GM23338 (cell line): ENCODE measurements around the gene PLCL1. TPM values are rescaled to one million over a fixed set of nuclear protein-coding genes. Genes with fewer than 3 reads are reported as not detected.

ENCODE experiments used
- ATAC-seq: fragments of 200-7000 bp; cut with Tn5 transposase; 3 replicates; pipeline ENCODE4 v1.9.1; 2020
- DNase-seq: peaks from one replicate; pipeline ENCODE4 v3.0.0-alpha.2; 2015; ENCODE audit warnings: low spot score
- H2AFZ ChIP-seq: fragments of 200-600 bp; sonication (generic); 2 replicates; pipeline ENCODE4 v1.8.0; 2016; ENCODE audit warnings: antibody characterized with exemption, mild to moderate bottlenecking, moderate library complexity
- H3F3A ChIP-seq: fragments of 200-600 bp; sonication (generic); replicated peaks from 2 replicates; pipeline ENCODE4 v1.8.0; 2017; ENCODE audit warnings: antibody characterized with exemption, mixed run types, low read depth
- H3K27ac ChIP-seq: fragments of 200-600 bp; sonication (generic); 2 replicates; pipeline ENCODE4 v1.6.1; 2016; ENCODE audit warnings: low read depth
- H3K27me3 ChIP-seq: fragments of 200-600 bp; sonication (generic); 2 replicates; pipeline ENCODE4 v1.8.0; 2016; ENCODE audit warnings: mild to moderate bottlenecking, mixed run types, moderate library complexity; ENCODE audit not compliant: insufficient read depth
- H3K36me3 ChIP-seq: fragments of 200-600 bp; sonication (generic); 2 replicates; pipeline ENCODE4 v1.8.0; 2016; ENCODE audit warnings: mild to moderate bottlenecking; ENCODE audit not compliant: insufficient read depth
- H3K4me1 ChIP-seq: fragments of 200-600 bp; sonication (generic); 2 replicates; pipeline ENCODE4 v1.8.0; 2016; ENCODE audit warnings: mild to moderate bottlenecking, moderate library complexity; ENCODE audit not compliant: insufficient read depth
- H3K4me2 ChIP-seq: fragments of 200-600 bp; sonication (generic); 2 replicates; pipeline ENCODE4 v1.7.1; 2017; ENCODE audit warnings: mixed run types
- H3K4me3 ChIP-seq: fragments of 200-600 bp; sonication (generic); 2 replicates; pipeline ENCODE4 v1.6.1; 2016; ENCODE audit warnings: mixed run types
- H3K79me2 ChIP-seq: fragments of 200-600 bp; sonication (generic); replicated peaks from 2 replicates; pipeline ENCODE4 v1.8.0; 2017; ENCODE audit warnings: mild to moderate bottlenecking; ENCODE audit not compliant: insufficient read depth
- H3K9me2 ChIP-seq: fragments of 200-600 bp; sonication (generic); 2 replicates; pipeline ENCODE4 v1.8.0; 2017; ENCODE audit not compliant: insufficient read depth
- H4K20me1 ChIP-seq: fragments of 200-600 bp; sonication (generic); replicated peaks from 2 replicates; pipeline ENCODE4 v1.8.0; 2017; ENCODE audit warnings: mild to moderate bottlenecking; ENCODE audit not compliant: insufficient read depth
- H3K27ac Mint-ChIP-seq: 2 replicates; pipeline ENCODE4 v1.8.0; 2020; ENCODE audit warnings: inconsistent platforms, mild to moderate bottlenecking, moderate library complexity, mixed read lengths
- H3K27me3 Mint-ChIP-seq: 3 replicates; pipeline ENCODE4 v1.8.0; 2022; ENCODE audit warnings: low read depth, mild to moderate bottlenecking, moderate library complexity, mixed read lengths, inconsistent platforms; ENCODE audit not compliant: insufficient read depth, poor library complexity
- H3K36me3 Mint-ChIP-seq: 3 replicates; pipeline ENCODE4 v1.8.0; 2021; ENCODE audit warnings: low read depth, mild to moderate bottlenecking, inconsistent platforms, moderate library complexity, mixed read lengths
- H3K4me1 Mint-ChIP-seq: 3 replicates; pipeline ENCODE4 v1.8.0; 2020; ENCODE audit warnings: mild to moderate bottlenecking, inconsistent platforms, mixed read lengths
- H3K4me3 Mint-ChIP-seq: 3 replicates; pipeline ENCODE4 v1.8.0; 2021; ENCODE audit warnings: moderate library complexity, mild to moderate bottlenecking, inconsistent platforms, mixed read lengths
- H3K9me3 Mint-ChIP-seq: 3 replicates; pipeline ENCODE4 v1.8.0; 2020; ENCODE audit warnings: moderate library complexity, mild to moderate bottlenecking, inconsistent platforms, mixed read lengths
- CREB1 ChIP-seq: fragments of 250-450 bp; sonication (Bioruptor Pico); IDR thresholded peaks from 2 replicates; pipeline ENCODE4 v1.5.0; 2020; ENCODE audit warnings: low read depth, mild to moderate bottlenecking, moderate library complexity
- ETS1 ChIP-seq: IDR thresholded peaks from 2 replicates; pipeline ENCODE4 v1.6.1; 2016; ENCODE audit warnings: antibody characterized with exemption
- EZH2 ChIP-seq: fragments of 200-600 bp; sonication (generic); IDR thresholded peaks from one replicate; pipeline ENCODE4 v1.8.0; 2017; ENCODE audit warnings: antibody characterized with exemption, mild to moderate bottlenecking, low read depth; ENCODE audit not compliant: unreplicated experiment
- EZH2phosphoT487 ChIP-seq: fragments of 200-600 bp; sonication (generic); IDR thresholded peaks from one replicate; pipeline ENCODE4 v1.8.1; 2018; ENCODE audit warnings: antibody characterized with exemption; ENCODE audit not compliant: unreplicated experiment
- JUNB ChIP-seq: IDR thresholded peaks from one replicate; pipeline ENCODE4 v1.6.1; 2016; ENCODE audit warnings: antibody characterized with exemption; ENCODE audit not compliant: unreplicated experiment
- NANOG ChIP-seq: IDR thresholded peaks from 2 replicates; pipeline ENCODE4 v1.6.1; 2016; ENCODE audit warnings: antibody characterized with exemption, borderline replicate concordance
- POLR2AphosphoS5 ChIP-seq: IDR thresholded peaks from 2 replicates; pipeline ENCODE4 v1.6.1; 2016; ENCODE audit warnings: antibody characterized with exemption, low read depth
- REST ChIP-seq: IDR thresholded peaks from one replicate; pipeline ENCODE4 v1.6.1; 2018; ENCODE audit warnings: antibody characterized with exemption; ENCODE audit not compliant: unreplicated experiment
- STAT1 ChIP-seq: IDR thresholded peaks from one replicate; pipeline ENCODE4 v1.6.1; 2016; ENCODE audit warnings: antibody characterized with exemption; ENCODE audit not compliant: unreplicated experiment
- ZNF114 ChIP-seq: fragments of 250-450 bp; sonication (Bioruptor Pico); IDR thresholded peaks from 2 replicates; pipeline ENCODE4 v1.5.0; 2020; ENCODE audit warnings: mild to moderate bottlenecking, moderate library complexity
- ZNF331 ChIP-seq: fragments of 250-450 bp; sonication (Bioruptor Pico); IDR thresholded peaks from 2 replicates; pipeline ENCODE4 v1.5.0; 2020; ENCODE audit warnings: low read depth, mild to moderate bottlenecking, moderate library complexity
- polyA plus RNA-seq: library from polyadenylated mRNA; unstranded; fragments of >200 nt; fragmentation: Nextera tagmentation; extraction: Ambion mirVana; gene quantifications from 2 replicates; pipeline ENCODE4 v1.2.1, GENCODE V29; 2016
- total RNA-seq: library from RNA; depleted of rRNA; stranded (reverse); fragments of >200 nt; shearing (Covaris generic); gene quantifications from 2 replicates; pipeline ENCODE4 v1.2.3, GENCODE V29; 2014
- TF ChIP-seq, protein P1 (sequence below): fragments of 250-450 bp; sonication (Bioruptor Pico); IDR thresholded peaks from 2 replicates; pipeline ENCODE4 v1.5.0; 2020; ENCODE audit warnings: mild to moderate bottlenecking, moderate library complexity
- TF ChIP-seq, protein P2 (sequence below), 2 experiments: fragments of 200-600 bp in 1 of 2; sonication (generic) in 1 of 2; conservative IDR thresholded peaks; 2 replicates each; pipeline versions ENCODE4 v1.5.1 to v1.6.1; 2016 to 2017; ENCODE audit warnings: antibody characterized with exemption in 2 of 2, low read depth in 2 of 2, mild to moderate bottlenecking in 2 of 2, moderate library complexity in 1 of 2

Gene PLCL1
- total and polyA plus RNA-seq, 2 experiments from 2014 or later: not detected

DNA sequence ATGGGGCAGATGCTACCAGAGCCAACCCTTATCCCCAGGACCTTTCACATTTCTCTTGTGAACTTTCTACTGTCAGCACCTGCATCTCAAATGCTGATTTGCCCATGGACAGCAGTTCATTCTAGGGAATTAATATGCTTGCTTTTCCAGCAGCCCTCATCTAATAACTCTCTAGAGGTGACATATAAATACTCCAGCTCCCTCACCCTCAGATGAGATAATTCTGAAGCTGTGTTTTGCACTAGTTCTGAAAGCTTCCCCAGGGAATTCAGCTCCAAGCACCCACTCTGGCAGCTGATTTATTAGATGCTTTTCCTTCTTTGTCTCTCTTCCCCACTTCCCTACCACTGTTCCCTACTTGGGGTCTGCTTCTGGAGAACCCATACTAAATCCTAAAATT is 62.1 kb downstream of the PLCL1 start:
- H3K9me3 Mint-ChIP-seq: no peaks in the 10 kb centered on the region
- Histone ChIP-seq H3K27ac (no peak overlapping the region), H3K27me3 (no peaks in the 10 kb centered on the region), H3K4me1 (no peaks in the 10 kb centered on the region), H2AFZ (0 out of 2 replicates have a peak overlapping the region, but pooled peaks have one; percentile 35), H3K4me2 (no peak overlapping the region), H3K9me2 (no peaks in the 10 kb centered on the region), H3K4me3 (no peak overlapping the region), H3K79me2 (no peaks in the 10 kb centered on the region), H4K20me1 (no peaks in the 10 kb centered on the region), H3F3A (no peaks in the 10 kb centered on the region), H3K36me3 (no peaks in the 10 kb centered on the region)
- no peak overlapping the region for H3K4me3 Mint-ChIP-seq
- TF ChIP-seq ZNF114 (CRISPR knock-in tag): no peak
- TF ChIP-seq JUNB: no peak
- no peak for TF ChIP-seq CREB1
- TF ChIP-seq, protein P1, sequence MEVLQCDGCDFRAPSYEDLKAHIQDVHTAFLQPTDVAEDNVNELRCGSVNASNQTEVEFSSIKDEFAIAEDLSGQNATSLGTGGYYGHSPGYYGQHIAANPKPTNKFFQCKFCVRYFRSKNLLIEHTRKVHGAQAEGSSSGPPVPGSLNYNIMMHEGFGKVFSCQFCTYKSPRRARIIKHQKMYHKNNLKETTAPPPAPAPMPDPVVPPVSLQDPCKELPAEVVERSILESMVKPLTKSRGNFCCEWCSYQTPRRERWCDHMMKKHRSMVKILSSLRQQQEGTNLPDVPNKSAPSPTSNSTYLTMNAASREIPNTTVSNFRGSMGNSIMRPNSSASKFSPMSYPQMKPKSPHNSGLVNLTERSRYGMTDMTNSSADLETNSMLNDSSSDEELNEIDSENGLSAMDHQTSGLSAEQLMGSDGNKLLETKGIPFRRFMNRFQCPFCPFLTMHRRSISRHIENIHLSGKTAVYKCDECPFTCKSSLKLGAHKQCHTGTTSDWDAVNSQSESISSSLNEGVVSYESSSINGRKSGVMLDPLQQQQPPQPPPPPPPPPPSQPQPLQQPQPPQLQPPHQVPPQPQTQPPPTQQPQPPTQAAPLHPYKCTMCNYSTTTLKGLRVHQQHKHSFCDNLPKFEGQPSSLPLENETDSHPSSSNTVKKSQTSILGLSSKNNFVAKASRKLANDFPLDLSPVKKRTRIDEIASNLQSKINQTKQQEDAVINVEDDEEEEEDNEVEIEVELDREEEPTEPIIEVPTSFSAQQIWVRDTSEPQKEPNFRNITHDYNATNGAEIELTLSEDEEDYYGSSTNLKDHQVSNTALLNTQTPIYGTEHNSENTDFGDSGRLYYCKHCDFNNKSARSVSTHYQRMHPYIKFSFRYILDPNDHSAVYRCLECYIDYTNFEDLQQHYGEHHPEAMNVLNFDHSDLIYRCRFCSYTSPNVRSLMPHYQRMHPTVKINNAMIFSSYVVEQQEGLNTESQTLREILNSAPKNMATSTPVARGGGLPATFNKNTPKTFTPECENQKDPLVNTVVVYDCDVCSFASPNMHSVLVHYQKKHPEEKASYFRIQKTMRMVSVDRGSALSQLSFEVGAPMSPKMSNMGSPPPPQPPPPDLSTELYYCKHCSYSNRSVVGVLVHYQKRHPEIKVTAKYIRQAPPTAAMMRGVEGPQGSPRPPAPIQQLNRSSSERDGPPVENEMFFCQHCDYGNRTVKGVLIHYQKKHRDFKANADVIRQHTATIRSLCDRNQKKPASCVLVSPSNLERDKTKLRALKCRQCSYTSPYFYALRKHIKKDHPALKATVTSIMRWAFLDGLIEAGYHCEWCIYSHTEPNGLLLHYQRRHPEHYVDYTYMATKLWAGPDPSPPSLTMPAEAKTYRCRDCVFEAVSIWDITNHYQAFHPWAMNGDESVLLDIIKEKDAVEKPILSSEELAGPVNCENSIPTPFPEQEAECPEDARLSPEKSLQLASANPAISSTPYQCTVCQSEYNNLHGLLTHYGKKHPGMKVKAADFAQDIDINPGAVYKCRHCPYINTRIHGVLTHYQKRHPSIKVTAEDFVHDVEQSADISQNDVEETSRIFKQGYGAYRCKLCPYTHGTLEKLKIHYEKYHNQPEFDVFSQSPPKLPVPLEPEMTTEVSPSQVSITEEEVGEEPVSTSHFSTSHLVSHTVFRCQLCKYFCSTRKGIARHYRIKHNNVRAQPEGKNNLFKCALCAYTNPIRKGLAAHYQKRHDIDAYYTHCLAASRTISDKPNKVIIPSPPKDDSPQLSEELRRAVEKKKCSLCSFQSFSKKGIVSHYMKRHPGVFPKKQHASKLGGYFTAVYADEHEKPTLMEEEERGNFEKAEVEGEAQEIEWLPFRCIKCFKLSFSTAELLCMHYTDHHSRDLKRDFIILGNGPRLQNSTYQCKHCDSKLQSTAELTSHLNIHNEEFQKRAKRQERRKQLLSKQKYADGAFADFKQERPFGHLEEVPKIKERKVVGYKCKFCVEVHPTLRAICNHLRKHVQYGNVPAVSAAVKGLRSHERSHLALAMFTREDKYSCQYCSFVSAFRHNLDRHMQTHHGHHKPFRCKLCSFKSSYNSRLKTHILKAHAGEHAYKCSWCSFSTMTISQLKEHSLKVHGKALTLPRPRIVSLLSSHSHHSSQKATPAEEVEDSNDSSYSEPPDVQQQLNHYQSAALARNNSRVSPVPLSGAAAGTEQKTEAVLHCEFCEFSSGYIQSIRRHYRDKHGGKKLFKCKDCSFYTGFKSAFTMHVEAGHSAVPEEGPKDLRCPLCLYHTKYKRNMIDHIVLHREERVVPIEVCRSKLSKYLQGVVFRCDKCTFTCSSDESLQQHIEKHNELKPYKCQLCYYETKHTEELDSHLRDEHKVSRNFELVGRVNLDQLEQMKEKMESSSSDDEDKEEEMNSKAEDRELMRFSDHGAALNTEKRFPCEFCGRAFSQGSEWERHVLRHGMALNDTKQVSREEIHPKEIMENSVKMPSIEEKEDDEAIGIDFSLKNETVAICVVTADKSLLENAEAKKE (CRISPR knock-in tag): no peak
- no peak for TF ChIP-seq REST
- TF ChIP-seq ZNF331 (CRISPR knock-in tag): no peak
- no peak for TF ChIP-seq NANOG
- no peak for TF ChIP-seq ETS1
- TF ChIP-seq EZH2phosphoT487: no peak
- TF ChIP-seq, protein P2, sequence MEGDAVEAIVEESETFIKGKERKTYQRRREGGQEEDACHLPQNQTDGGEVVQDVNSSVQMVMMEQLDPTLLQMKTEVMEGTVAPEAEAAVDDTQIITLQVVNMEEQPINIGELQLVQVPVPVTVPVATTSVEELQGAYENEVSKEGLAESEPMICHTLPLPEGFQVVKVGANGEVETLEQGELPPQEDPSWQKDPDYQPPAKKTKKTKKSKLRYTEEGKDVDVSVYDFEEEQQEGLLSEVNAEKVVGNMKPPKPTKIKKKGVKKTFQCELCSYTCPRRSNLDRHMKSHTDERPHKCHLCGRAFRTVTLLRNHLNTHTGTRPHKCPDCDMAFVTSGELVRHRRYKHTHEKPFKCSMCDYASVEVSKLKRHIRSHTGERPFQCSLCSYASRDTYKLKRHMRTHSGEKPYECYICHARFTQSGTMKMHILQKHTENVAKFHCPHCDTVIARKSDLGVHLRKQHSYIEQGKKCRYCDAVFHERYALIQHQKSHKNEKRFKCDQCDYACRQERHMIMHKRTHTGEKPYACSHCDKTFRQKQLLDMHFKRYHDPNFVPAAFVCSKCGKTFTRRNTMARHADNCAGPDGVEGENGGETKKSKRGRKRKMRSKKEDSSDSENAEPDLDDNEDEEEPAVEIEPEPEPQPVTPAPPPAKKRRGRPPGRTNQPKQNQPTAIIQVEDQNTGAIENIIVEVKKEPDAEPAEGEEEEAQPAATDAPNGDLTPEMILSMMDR (conservative IDR thresholded peaks at IDR 0.05; ENCODE audit: low read depth in 2 of 2): no peak
- TF ChIP-seq POLR2AphosphoS5: no peak
- TF ChIP-seq EZH2: no peak
- TF ChIP-seq STAT1: no peak
- no peak for ATAC-seq
- no peaks in the 10 kb centered on the region for H3K27me3 Mint-ChIP-seq
- H3K36me3 Mint-ChIP-seq: no peaks in the 10 kb centered on the region
- H3K4me1 Mint-ChIP-seq: no peaks in the 10 kb centered on the region; the same call in 2 of the 3 replicates
- no peak overlapping the region for H3K27ac Mint-ChIP-seq
- no peak for DNase-seq
